Measurements from ENCODE around the gene UNC45B.
"Not testable (repeated sequence)": the region's sequence is repeated elsewhere in the genome, so short reads cannot be mapped to it uniquely, and the experiment has no call there.

Gene UNC45B

DNA sequence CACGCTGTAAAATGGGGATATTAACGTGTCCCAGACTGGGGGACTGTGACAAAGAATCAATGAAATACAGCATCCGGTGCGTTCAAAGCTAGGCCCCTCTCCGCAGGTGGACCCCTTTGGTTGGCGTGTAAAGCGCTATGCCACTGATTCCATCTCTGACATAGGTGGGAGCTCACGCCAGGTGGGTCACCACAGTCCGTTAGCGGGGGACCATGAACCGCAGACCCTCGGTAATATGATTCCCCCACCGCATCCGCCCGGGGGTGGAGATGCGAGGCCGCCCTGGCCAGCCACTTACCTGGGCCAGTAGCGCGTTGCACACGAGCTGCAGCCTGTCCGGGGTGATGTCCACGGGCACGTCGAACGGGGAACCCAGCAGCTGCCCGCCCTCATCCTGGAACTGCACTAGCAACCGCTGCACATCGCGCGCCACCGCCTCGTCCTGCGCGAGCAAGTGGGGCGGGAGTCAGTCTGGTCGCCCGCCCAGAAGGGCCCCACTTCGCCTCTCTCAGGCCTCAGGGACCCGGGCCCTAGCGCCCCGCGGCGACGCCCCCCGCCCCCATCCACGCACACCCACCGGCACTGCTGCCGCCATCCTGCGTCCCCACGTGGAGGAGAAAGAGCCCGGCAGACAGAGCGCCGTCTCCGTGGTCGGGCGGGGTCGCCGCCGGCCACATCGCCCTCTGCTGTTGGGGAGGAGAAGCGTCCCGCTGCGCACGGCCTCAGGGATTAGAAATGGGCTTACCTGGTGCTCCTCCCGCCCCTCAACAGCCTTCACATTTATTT is 5.7 kb upstream of the UNC45B start, which contains the start of gene NLE1:
TSS of gene NLE1 (minus strand) at position 623 of the 786 bp plus-strand sequence. CDS start at position 595, 28 bp downstream.
- peak; percentile 27 for DNase-seq (ENCODE audit: low read depth, low spot score)

DNA sequence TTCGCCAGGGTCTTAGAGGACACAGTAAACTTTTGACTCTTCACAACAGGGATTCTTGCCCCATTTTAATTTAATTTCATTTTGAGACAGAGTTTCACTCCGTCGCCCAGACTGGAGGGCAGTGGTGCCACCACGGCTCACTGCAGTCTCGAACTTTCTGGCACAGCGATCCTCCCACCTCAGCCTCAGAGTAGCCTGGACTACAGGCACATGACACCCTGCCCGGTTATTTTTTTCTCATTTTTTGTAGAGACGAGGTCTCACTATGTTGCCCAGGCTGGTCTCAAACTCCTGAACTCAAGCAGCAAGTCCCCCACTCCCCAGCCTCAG is 5.2 kb upstream of the UNC45B start:
- DNase-seq (ENCODE audit: low read depth, low spot score) = no peak

DNA sequence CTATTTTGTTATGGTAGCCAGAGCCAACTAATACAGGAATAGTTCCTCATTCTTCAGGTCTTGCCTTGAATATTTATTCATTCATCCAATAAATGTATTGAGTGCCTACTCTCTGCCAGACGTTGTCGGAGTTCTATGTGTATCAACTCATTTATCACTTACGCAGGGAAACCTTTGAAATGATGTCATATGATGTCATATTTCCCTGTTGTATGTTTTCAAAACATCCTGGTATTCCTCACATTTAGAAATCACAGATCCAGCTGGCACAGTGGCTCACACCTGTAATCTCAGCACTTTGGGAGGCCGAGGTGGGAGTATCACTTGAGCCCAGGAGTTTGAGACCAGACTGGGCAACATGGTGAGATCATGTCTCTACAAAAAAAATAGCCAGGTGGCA is 2.8 kb upstream of the UNC45B start:
- no peak for DNase-seq (ENCODE audit: low read depth, low spot score)

DNA sequence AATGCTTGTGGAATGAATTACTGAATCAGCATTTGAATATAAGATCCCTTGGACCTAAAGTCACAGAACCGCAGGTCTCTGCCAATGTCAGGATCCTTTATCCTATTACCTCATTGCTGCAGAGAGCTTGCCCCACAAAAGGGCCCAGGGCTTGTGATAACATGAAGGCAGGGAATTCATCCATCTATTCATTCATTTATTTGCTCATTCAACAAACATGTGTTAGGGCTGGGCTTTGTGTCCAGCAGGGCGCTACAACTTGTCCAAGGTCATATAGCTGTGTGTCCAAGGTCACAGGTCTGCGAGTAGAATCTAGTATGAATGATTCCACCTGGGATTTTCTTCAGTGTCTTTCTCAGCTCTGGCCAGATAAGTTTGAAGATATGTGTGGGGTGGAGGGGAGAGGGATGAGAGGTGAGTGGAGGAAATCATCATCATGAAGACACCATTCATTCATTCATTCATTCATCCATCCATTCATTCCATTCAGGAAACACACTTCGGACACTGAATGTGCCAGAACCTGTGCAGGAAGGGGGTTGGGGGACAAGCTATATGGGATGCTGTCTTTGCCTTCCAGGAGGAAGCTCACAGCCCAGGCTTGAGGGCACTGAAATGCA is 1.3 kb upstream of the UNC45B start:
- no peak for DNase-seq (ENCODE audit: low read depth, low spot score)

- DNase-seq (ENCODE audit: low read depth, low spot score) = no peak
Measured at GRCh38 chr17:35148144-35148543, 527 bp downstream of the UNC45B start.

- DNase-seq (ENCODE audit: low read depth, low spot score) = no peak
Measured at GRCh38 chr17:35149941-35150340, 2.3 kb downstream of the UNC45B start.

- not testable (repeated sequence) for DNase-seq (ENCODE audit: low read depth, low spot score)
Measured at GRCh38 chr17:35151080-35151479, 3.5 kb downstream of the UNC45B start.

DNA sequence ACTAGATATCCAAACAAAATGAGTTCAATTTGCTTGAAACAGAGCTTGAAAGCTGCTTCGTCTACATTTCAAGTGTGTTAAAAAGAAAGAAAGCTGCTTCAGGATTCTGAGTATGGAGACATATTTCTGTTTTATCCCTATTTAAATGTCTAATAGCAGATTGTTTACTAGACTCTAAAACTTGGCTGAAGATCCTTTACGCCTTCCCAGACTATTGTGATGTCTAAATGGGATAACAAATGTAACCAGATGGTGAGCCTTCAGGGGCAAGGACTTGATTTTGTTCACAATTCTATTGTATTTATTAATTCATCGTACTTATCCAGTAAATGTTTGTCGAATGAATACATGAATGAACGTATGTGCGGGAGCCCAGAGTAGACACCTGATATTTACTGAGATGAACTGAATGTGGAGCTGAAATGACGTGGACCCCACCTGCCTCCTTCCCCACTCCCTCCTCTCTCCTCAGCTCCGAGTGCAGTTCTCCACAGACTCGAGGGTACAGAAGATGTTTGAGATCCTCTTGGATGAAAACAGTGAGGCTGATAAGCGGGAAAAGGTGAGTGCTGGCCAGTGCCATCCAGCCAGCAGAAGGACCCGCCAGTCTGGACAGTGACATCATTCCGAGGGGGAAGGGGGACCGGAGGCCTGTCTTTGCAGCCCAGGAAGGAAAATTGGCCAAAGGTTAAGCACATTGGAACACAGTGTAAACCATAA is 5.0 kb downstream of the UNC45B start:
- no peak for DNase-seq (ENCODE audit: low read depth, low spot score)

DNA sequence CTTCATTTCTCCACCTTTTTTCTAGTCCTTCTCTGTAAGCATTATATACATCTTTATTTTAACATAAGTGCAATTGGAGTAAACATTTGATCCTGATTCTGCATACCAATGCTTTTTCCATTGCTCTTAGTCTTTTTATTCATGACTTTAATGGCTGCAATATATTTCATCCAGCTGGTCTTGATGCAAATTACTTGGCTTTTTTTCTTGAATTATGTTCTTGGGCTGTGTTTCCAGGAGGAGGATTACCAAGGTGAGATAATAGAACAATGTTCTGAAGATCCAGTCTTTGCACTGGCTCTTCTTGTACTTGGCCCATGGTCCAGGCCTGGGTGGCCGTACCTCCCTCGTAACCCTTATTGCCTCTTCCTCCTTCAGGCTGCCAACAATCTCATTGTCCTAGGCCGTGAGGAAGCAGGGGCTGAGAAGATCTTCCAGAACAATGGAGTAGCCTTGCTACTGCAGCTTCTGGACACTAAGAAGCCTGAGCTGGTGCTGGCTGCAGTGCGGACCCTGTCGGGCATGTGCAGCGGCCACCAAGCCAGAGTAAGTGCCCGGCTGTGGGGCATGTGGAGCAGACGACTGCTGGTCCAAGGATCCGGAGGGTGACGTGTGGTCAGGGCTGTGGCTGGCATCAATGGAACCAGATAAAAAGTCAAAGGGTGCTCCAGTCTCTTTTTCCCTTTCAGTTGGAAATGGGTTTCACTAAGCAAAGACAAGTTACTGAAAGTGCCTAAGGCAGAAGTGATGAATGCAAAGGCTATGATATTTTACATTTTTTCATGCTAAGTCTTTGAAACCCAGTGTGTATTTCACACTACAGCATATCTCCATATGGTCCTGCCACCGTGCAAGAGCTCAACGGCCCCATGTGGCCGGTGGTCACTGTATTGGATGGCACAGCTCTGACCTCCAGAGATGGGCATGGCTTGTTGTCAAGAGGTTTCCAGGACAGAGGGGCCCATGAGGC is 6.9 kb downstream of the UNC45B start:
- DNase-seq (ENCODE audit: low read depth, low spot score) = no peak

DNA sequence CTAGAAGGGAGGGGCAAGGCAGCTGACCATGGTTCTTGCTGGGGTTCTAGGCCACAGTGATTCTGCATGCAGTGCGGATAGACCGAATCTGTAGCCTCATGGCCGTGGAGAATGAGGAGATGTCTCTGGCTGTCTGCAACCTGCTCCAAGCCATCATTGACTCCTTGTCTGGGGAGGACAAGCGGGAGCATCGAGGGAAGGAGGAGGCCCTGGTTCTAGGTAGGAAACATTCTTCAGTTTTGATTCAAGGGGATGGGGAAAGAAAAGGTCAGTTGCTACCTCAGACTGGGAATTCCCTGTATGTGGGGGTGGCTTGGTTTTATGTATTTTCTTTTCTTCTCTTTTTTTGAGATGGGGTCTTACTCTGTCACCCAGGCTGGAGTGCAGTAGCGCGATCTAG is 7.6 kb downstream of the UNC45B start:
- DNase-seq (ENCODE audit: low read depth, low spot score) = no peak

- DNase-seq (ENCODE audit: low read depth, low spot score) = no peak
Measured at GRCh38 chr17:35159940-35160339, 12.3 kb downstream of the UNC45B start.

DNA sequence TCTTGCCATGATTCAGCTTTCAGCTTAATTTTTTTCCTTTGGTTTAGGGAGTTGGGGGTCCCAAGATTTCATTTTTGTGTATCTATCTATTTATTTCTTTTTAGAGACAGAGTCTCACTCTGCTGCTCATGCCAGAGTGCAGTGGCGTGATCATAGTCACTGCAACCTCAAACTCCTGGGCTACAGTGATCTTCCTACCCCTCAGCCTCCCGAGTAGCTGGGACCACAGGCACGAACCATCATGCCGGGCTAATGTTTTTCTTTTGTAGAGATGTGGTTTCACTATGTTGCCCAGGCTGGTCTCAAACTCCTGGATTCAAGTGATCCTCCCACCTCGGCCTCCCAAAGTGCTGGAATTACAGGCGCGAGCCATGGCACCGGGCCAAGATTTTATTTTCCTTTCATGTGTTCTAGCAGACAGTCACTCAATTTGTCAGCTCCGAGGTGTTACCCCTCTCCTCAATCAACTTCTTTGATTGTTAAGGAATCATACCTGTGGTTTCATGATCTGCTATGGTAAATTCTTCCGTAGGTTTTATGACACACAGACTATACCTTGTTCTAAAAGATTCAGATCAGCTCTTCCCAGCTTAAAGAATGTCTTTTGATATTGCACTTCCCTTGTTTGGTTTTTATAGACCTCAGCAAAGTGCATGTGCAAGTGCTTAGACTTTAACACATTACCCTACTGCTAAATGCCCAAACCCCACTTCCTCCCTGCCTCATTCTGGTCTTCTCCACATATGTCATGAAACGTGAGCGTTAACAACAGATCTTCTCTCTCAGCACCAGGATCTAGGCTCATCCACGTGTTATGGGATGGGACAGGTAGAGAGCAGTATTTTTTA is 13.0 kb downstream of the UNC45B start:
- DNase-seq (ENCODE audit: low read depth, low spot score) = no peak

DNA sequence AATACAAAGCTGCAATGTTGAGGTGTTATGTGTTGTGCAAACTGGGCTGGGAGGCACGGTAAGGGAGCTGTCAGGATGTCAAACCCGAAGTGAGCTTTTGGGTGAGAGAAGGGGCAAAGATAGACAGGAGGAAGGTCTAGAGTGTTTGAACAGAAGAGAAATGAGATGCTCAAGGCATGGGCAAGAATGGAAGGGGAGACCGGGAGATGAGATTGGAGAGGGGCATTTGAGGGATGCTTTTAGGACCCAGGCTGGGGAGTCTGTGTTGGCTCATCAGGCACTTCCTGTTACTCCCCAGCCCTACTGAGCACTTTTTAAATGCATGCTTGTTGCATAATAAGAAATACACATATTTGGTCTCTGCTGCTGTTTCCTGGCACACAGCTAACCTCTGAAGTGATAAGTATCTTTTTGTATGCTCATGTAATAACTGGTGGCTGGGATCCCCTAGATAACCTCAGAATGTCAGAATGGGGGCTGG is 13.7 kb downstream of the UNC45B start:
- DNase-seq (ENCODE audit: low read depth, low spot score) = no peak

DNA sequence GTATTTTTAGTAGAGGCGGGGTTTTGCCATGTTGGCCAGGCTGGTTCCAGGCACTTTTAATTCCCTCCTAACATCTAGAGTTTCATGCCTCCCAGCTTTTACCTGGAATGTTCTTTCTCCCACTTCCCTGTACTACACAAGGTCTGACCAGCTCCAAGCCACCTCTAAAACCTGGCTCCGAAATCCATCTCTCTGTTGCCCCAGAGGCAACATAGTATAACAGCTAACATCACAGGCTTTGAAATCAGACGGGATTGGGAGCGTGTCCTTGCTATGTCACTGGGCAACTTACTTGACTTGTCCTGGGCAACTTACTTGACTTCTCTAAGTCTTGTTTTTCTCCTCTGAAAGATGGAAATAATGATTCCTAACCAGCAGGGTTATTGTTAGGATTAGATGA is 15.1 kb downstream of the UNC45B start:
- DNase-seq (ENCODE audit: low read depth, low spot score) = no peak

- DNase-seq (ENCODE audit: low read depth, low spot score) = no peak
Measured at GRCh38 chr17:35163886-35164285, 16.3 kb downstream of the UNC45B start.

DNA sequence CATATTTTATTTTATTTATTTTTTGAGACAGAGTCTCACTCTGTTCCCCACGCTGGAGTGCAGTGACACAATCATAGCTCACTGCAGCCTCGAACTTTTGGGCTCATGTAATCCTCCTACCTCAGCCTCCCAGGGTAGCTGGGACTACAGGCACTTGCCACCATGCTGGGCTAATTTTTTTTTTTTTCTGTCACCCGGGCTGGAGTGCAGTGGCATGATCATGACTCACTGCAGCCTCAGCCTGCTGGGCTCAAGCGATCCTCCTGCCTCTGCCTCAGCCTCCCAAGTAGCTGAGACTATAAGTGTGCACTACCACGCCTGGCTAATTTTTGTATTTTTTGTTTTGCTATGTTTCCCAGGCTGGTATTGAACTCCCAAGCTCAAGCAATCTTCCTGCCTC is 17.1 kb downstream of the UNC45B start:
- DNase-seq (ENCODE audit: low read depth, low spot score) = no peak

- no peak for DNase-seq (ENCODE audit: low read depth, low spot score)
Measured at GRCh38 chr17:35166526-35166925, 18.9 kb downstream of the UNC45B start.

DNA sequence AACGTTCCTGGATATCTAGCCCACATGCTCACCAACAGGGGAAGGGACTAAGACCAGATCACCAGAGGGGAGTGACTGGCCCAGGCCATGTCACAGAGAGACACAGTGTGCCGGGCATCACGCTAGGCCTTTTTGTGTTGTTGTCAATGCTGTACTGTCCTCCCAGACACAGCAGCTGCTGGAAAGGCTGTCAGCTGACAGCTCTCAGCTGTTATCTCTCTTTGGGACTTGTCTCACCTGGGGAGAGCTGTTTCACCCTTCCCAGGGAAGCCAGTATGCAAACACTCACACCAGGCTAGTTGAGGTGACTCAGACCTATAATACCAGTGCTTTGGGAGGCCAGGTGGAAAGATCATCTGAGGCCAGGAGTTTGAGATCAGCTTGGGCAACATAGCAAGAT is 19.4 kb downstream of the UNC45B start:
- no peak for DNase-seq (ENCODE audit: low read depth, low spot score)

DNA sequence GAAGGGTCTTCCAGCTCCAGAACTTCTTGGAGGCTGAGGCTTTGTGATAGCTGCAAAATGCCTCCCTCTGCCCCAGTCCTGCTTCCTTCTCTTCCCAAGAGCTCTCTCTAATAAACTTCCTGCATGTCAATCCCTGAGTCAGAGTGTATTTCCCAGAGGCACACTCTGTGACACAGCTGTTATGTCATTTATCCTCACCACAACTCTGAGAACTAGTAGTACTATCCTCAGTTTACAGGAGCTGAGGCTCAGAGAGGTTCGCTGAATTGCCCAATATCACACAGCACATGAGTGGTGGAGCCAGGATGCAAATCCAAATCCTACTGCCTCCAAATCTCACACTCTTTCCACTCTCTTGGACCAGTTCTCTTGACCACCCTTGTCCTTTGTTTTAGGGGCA is 20.0 kb downstream of the UNC45B start:
- DNase-seq (ENCODE audit: low read depth, low spot score) = no peak

- no peak for DNase-seq (ENCODE audit: low read depth, low spot score)
Measured at GRCh38 chr17:35169835-35170363, 22.3 kb downstream of the UNC45B start.
